Femur (tissue), 1 donor: ENCODE data around the gene KCNG2.

Experiments used
- DNase-seq: peaks from one replicate; pipeline ENCODE4 v3.0.0-alpha.2; 2017

The KCNG2 gene

DNA sequence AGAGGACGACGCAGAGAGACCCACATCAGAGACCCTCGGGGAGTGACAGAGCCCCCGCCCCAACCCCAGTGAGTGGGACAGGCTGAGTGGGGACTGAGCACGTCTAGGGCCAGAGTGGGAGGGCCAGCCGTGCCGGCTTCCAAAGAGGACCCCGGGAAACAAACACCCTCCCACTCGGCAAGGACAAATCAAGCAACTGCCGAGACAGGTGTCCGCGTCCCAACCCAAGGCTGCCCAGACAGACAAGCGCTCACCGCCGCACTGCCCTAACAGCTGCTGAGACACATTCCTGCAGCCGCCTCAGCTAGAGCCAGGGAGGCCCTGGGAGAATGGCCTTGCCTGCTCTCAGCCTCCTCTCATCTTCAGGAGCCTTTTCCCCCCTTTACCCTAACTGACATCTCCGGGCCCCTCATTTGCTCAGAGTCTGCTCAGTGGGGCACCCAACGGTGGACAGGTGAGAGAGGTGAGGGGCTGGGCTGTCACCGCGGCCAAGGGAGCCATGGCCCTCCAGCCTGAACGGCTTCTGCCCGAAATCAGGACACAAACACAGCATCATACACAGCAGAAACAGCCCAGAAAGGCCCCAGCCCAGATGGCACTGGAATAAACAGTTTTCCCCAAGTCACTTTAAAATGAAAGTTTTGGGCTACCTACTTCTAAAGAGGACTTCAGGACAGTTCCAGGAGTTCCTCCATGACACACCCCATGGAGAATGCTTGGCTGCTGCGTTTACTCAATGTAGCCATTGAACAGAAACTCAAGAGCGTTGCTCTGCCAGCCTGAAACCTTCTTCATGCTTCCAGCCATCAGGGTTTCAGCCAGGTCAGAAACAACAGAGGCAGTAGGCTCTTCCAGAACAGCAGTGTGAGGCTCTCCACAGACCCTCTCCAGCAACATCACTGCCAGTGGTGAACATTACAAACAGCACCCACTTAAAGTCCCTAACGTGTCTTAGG lies 130.1 kb downstream of the KCNG2 start:
- DNase-seq, result peak; percentile 62

DNA sequence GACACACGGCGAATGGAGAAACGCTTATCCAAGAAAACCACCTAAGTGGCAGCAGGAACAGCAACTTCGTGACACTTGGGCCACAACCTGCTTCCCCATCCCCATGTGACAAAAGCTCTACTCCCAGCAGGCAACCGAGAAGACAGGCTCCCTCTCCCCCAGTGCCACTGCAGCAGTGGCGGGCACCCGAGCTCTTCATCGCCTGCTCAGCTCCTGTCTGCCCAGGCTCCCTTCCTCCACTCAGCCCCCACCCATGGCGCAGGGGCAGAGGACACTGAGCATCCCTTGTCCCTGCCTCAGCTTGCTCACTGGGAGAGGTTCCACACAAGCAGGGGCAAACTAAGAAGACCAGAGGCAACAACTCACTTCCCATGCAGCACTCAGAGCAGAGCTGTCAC lies 130.8 kb downstream of the KCNG2 start:
- no peak for DNase-seq

DNA sequence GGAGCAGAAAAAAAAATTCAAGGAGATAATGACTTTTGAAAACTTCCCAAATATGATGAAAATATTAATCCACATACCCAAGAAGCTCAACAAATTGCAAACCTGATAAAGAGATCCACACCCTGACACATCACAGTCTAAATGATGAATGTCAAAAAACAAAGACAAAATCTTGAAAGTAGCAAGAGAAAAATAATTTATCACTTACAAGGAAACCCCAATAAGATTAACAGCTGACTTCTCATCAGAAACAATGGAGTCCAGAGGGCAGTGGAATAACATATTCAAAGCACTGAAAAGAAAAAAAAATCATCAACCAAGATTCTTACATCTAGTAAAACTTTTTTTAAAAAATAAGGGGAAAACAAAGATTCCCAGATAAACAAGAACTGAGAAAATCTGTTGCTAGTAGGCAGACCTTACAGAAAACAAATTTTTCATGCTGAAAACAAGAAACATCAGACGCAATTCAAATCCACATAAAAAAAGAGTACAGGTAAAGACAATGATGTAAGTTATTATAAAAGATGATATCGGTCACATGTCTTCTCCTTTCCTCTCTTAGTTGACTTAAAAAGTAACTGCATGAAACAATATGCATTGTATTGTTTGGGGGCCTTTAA lies 132.4 kb downstream of the KCNG2 start:
- DNase-seq, result no peak

DNA sequence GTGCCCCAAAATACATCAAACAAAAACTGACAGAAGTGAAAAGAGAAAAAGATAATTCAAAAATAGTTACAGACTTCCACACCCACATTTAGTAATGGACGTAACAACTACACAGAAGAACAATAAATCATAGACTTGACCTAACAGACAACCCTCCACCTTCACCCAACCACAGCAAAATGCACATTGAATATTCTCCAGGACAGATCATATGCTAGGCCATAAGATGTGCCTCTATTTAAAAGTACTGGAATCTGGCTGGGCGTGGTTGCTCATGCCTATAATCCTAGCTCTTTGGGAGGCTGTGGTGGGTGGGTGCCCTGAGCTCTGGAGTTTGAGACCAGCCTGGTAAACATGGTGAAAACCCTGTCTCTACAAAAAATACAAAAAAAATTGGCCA lies 133.7 kb downstream of the KCNG2 start:
- no peak for DNase-seq

DNA sequence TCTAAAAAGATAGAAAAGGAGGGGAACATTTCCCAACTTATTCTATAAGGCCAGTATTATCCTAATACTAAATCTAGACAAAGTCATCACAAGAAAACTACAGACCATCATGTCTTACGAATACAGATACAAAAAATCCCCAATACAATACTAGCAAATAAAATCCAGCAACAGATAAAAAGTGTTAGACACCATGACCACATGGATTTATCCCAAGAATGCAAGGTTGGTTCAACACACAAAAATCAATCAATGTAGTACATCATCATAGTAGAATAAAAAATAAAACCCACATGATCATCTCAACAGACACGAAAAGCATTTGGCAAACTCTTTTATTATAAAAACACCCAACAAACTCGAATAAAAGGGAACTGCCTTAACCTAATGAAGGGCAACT lies 135.2 kb downstream of the KCNG2 start:
- DNase-seq, result no peak

DNA sequence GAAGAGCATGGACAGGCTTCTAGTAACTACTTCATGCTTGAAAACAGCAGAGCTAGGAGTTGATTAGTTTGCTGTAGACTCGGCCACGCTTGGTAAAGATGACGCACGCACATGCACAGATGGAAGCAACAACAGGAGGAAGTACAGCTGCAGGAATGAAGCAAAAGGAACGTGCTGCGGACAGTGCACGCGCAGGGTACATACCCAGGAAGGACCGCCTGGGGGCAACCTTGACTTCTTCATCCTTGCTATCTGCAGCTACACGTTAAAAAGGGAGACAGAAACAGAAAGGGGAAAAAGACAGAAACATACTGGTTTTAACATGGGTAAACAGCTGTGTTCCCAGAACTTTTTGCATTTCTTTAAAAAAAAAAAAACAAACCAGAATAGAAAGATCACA lies 136.0 kb downstream of the KCNG2 start:
- no peak for DNase-seq

DNA sequence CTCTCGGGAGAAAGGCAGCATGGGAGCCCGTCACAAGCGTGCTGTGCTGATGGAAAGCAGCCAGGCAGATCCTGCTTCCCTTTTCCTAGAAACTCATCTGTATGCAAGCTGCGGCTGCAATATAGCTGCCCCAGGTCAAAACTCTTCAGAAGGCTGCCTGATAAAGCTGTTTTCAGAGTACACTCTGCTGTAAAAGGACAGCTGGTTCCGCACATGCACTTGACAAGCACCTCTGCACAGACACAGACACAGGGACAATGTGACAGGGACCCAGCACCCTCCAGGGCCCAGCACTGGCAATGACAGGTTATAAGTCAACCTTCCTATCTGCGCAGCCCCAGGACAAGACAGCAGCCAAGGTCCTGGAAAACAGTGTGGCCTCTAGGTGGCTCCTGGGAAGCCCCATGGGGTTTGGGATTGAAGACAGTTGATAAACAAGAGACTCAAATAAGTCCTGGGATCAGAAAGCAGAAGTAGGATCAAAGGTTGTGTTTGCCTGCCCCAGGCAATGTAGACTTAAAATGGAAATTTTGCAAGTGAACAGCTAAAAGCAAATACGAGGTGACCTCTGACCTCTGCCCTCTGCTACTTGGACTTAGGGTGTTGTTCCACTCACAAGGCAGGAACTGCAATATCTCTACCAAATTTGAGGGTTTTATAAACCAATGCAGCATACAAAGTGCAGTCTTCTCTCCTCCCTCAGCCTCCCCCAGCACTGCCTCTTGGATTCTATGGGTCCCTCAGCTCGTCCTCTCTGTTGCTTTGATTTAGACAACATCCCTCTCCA lies 136.8 kb downstream of the KCNG2 start:
- DNase-seq, result no peak

DNA sequence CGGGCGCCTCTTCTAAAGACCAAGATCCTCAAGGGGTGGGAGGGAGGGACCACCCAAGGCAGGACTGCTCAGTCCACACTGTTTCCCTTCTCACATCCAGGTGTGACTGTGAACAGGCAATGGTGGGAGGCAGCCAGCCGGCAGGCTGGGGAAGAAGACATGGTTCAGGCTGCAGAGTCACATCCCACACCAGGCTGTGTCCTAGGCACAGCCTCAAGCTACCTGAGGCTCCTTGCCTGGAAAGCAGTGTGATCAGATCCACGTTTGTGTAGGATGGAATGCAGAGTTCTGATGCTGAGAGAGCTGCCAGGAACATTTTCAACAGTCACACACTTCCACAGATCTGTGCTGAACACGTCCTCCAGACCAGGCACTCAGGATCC lies 137.4 kb downstream of the KCNG2 start:
- no peak for DNase-seq

DNA sequence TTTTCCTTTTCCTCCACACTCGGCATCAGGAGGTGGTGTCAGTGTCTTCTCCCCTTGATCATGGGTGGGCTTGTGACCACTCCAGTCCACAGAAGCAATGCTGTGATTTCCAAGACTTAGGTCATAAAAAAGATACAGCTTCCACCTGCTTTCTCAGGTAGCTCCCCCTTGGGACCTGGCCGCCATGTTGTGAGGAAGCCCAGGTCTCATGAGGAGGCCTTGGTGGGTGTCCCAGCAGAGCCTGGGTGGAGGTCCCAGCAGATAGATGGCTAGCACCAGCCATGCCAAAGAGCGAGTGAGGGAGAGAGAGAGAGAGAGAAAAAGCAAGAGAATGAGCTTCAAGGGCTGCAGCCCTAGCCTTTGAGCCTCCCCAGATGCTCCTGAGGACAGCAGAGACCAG lies 137.8 kb downstream of the KCNG2 start:
- no peak for DNase-seq

DNA sequence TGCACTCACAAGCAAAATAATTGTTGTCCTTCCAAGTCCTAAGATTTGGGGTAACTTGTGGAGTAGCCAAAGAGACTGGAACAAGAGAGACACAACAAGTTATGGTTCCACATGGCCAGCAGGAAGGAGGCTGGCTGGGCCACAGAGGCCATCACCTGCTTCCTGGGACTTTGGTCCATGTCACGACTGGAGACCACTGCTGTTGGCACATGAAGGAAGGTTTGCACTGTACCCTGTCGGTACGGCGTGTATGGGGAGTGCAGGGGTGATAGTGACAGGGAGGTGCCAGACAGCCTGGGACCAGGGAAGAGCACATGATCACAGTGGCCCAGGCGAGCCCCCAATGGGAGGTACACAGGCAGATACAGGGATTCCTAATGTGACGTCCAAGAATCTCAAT lies 138.2 kb downstream of the KCNG2 start:
- no peak for DNase-seq

DNA sequence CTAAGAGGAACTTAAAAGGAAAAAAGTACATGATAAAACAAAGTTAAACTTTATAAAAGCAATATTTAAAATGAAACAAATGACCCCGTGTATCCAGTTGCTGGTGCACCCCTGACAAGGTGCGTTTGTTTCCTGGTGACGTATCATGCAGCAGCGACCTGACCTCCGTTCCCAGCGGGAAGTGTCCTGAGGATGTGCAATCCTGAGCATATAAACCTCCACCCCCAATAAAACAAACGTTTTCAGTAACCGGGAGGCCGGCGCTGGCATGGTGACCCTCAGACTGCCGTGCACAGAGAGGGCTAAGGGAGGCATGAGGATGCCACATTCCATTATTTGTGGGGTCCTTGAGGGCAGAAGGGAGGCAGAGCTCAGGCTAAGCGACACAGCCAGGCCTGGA lies 138.9 kb downstream of the KCNG2 start:
- DNase-seq, result no peak

DNA sequence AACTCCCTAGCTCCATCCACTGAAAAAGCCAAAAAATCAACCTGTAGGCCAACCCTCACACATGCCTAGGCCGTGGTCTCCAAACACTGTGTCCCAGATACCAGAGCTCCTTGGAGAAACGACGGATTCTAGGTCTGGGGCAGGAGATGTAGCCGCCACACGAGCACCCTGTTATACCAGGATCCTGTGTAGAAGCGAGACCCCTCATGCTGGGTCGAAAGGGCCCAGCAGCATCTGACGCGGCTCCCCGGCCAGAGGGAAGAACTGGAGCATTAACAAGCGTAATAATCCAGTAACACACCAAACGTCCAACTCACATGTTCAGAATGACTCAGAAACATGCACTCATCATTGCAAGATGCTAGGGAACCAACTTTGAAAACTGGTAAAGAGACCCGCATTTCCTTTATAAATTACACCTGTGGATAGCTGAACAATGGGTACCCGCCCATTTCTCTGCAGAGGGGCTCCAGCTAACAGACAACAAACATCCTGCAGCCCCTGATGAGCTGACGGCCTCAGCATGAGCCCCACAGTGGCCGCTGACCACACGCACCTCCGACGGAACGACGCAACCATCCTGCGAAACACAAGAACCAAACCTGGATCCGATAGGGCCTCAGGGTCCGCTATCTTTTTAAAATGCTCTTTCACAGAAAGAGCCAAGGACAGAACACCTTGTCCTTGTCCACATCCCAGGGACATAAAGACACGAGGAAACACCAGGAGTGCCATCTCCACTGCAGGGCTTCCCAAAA lies 139.5 kb downstream of the KCNG2 start:
- no peak for DNase-seq

DNA sequence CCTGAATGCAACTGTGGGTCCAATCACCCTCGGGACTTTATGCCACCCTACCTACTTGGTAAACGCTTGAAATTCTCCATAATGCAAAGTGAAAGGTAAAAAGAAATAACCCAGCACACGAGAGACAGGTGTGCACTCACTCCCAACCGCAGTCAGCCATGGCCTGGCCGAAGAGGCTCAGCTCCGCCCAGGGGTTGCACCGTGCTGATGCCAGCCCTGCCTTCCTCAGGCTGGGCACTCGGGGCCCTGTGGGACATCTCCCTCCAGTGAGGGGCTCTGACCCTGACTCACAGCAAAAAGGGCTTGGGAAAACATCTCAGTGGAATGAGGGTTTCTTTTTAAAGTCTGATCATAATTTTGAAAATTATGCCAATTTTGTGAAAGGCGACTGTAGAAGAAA lies 140.5 kb downstream of the KCNG2 start:
- DNase-seq, result no peak

DNA sequence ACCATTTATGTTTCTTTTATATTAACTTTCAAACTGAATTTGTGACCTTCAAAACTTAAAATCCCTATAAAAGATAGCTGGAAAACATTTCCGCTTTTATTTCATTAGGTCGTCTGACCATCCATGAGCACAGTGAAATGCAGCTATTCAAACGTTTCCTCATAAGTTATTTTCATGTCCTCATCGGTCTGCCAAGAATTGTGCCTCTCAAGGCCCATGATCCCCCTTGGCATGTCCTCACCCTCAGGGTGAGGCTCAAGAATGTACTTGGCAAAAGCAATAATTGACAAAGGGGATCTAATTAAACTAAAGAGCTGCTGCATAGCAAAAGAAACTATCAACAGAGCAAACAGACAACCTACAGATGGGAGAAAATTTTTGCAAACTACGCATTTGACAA lies 141.4 kb downstream of the KCNG2 start:
- no peak for DNase-seq

DNA sequence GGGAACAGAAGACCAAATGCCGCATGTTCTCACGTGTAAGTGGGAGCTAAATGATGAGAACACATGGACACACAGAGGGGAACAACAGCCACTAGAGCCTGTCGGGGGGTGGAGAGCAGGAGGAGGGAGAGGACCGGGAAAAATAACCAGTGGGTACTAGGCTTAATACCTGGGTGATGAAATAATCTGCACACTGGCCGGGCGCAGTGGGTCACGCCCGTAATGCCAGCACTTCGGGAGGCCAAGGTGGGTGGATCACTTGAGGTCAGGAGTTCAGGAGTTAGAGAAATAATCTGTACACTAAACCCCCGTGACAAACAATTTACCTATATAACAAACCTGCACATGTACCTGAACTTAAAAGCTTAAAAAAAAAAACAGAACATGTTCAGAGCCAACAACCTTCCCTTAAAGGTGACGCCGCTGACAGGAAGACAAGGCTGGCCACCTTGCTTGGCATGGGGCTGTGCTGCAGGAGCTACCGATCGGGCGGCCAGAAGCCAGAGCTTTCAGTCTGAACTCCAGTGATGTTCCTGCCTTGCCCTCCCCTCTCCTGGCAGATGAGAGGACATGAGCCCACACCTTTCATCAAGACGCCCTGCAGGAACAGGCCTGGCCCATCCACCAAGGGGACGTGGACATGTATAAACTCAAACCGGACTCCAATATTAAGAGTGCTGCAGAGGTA lies 142.5 kb downstream of the KCNG2 start:
- no peak for DNase-seq

DNA sequence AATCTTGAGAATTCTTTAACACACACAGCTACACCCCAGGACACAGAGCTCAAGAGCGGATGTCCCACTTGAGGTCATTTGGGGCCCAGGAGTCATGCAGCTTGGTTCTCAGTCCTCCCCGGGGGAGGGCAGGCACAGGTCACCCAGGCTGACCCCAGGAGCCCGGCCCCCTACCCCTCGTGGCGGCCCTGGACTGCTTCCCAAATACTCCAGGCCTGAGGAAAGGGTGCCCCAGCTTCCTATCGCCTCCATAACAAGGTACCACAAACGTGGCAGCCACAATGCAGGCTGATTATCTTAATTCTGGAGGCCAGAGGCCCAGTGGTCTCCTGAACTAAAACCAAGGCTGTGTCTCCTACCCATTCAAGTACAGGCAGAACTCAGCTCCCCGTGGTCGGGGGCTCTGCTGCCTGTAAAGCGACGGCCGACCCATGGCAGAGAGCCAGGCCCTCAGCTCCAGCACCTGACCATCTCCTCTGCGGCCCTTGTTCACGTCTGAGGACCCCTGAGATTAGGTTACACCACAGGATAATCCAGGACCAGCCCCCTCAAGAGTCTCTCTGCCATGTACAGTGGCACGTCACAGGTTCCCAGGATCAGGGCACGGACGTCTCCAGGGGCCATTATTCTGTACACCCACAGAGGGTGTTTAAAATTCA lies 143.2 kb downstream of the KCNG2 start:
- no peak for DNase-seq

DNA sequence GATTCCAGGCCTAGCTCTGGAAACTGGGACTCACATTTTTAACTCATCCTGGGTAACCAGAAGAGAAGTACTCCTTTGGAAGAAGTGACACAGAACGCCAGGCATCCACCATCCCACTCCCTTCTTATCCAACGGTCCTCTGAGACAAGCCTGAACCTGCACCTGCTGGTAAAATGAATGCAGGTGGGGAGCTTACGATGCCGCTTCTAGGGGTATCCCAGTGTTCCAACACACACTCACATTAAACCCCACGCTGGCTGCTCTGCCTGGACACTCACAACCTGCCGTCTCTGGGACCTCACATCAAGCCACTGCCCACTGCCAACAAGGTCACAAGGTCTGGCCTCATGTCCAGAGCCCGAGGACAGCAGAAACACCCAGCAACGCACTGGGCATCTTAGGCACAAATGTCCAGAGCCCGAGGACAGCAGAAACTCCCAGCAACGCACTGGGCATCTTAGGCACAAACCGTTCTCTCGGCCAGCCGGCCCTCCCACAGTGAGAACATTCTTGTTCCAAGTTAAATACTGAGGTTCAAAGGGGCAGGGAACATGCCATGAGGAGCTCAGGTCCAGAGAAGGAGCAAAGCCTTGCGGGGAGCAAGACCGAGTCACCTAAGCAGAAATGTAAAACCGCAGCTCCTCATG lies 143.9 kb downstream of the KCNG2 start:
- DNase-seq, result no peak

DNA sequence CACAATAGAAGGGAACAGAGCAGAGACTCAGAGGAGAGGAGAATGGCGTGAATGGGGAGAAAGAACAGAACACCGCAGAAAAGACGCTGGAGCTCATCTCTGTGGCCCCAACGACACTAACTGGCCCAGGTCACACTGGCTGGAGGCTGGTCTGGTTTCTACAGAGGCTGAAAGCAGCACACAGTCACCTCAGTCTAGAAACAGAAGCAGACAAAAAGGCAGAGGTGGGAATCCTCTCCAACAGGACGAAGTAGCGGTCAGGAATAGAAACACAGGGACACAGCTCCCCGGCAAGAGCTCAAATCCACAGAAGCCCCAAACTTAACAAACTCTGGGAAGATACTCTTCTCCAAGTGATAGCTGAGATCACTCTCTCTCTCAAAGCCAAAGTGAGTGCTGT lies 144.5 kb downstream of the KCNG2 start:
- no peak for DNase-seq

DNA sequence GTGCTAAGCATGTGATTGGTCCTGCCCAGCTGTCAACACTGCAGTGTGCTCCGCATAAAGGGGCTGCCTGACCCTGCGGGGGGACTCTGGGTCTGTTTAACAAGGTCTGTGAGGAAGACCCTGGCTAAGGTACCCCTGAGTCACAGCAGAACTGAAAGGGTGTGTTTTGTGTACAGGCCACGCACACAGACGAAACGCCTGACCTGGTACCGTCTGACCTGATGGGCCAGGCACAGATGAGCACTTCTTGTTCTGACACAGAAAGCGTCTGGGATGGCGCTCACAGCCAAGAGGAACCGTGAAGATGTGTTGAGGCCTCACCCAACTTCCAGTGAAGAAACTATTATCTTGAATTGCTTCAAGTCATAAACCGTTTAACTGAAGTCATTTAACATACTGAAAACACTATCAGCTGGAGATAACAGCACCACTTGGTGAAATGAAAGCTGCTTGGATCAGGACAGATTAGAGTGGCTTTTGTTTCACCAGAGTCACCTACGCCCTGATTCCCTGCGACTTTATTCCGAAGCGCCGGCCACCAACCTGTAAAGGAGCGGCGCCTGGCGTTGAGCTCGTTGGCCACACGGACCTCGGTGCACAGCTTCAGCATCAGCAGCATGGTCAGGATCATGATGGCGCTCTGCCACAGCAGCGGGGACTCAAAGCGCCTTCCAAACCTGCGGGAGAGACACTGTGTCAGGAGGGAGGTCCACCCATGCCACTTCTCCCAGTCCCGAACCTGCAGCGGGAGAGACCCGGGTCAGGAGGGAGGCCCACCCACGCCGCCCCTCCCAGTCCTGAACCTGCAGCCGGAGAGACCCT lies 145.3 kb downstream of the KCNG2 start:
- DNase-seq, result no peak

DNA sequence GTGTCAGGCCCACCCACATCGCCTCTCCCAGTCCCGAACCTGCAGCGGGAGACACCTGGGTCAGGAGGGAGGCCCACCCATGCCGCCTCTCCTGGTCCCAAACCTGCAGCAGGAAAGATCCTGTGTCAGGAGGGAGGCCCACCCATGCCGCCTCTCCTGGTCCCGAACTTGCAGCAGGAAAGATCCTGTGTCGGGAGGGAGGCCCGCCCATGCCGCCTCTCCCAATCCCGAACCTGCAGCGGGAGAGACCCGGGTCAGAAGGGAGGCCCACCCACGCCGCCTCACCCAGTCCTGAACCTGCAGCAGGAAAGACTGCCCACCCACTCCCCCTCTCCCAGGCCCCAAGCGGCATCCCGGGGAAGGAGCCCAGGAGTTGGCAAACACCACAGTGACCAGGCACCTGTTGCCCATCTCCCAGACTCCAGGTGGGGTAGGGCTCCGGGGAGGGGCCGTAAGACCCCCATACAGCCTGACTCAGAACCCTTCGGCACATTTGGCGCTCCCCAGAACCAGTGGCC lies 145.9 kb downstream of the KCNG2 start:
- DNase-seq, result no peak
